DMS153 treated with DMSO at 0.1 percent for 48 hours (cell line): ENCODE data around the gene DNAJC5.

ENCODE experiments used
- DNase-seq: peaks from one replicate; lab custom pipeline; 2025; ENCODE audit not compliant: unreplicated experiment; lab: John Stamatoyannopoulos, UW

Gene DNAJC5

GRCh38 chr20:63978319-63979228 lies 83.6 kb downstream of the DNAJC5 start:
- DNase-seq, result peak; percentile 56

- DNase-seq, result no peak
These were observed 84.3 kb downstream of the DNAJC5 start for GRCh38 chr20:63979229-63979556.

- DNase-seq, result peak; percentile 18
These were observed 84.8 kb downstream of the DNAJC5 start, which contains the start of gene SAMD10 for GRCh38 chr20:63979557-63980316. TSS of gene SAMD10 (minus strand) at chr20:63979642. CDS start at chr20:63979467, 175 bp downstream.

- no peak for DNase-seq
These were observed 85.4 kb downstream of the DNAJC5 start for GRCh38 chr20:63980317-63980805.

- DNase-seq, result peak; percentile 95
These were observed 86.1 kb downstream of the DNAJC5 start, which contains the start of gene PRPF6 for GRCh38 chr20:63980806-63981728. TSS of gene PRPF6 (plus strand) at chr20:63981132. CDS start at chr20:63981246, 114 bp downstream.

- no peak for DNase-seq
These were observed 88.0 kb downstream of the DNAJC5 start for GRCh38 chr20:63982937-63983336.
